ENCODE measurements around the gene METTL4.

The METTL4 gene

DNA sequence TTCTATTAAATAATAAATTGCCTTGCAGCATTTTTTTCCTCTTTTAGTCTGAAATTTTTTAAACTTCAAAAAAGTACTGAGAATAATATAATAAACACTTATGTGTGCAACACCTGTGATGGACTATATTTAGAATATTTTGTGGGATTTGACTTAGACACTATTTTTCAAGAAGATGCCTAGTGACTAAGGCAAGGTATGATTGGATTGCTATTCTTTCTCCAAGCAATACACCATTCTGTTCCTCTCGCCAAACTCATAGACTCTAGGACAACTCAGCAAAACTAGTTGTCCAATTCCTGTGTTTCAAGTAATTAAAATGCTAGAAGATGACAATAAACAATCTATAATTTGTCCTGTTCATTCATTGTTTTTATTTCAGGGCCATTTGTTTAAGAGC is 75.9 kb downstream of the METTL4 start:
- Histone ChIP-seq H3K27ac (ENCODE audit: extremely low read depth, low read depth, low read length) (no peak overlapping the region), H3K4me1 (ENCODE audit: control insufficient read depth, insufficient read depth, low read length) (no peaks in the 10 kb centered on the region), H3K36me3 (ENCODE audit: control insufficient read depth in 2 of 2, insufficient read depth in 1 of 2, low read length in 2 of 2) (no peaks in the 10 kb centered on the region), H3K4me3 (ENCODE audit: low read depth, low read length) (no peak overlapping the region), H3K9me3 (ENCODE audit: control insufficient read depth, insufficient read depth, low read depth, low read length) (no peaks in the 10 kb centered on the region)
- ChIA-PET POLR2A (no interaction called here), CTCF (interaction anchor here (0.5 kb wide), 1 partner anchor 54 kb away, joined by 3 read pairs; no protein-coding TSS in a partner anchor)
- TF ChIP-seq ZNF202 (tag by site-specific recombination; IDR thresholded peaks at IDR 0.05; ENCODE audit: borderline replicate concordance) (no peak), GLIS2 (tag by site-specific recombination; IDR thresholded peaks at IDR 0.05) (no peak), ZNF324 (tag by site-specific recombination; IDR thresholded peaks at IDR 0.05) (no peak), ZNF155 (tag by site-specific recombination; IDR thresholded peaks at IDR 0.05) (no peak), TRIM28 (IDR thresholded peaks at IDR 0.05; ENCODE audit: borderline replicate concordance, low read length) (no peak), BCL6B (tag by site-specific recombination; IDR thresholded peaks at IDR 0.05) (no peak), ZNF280D (tag by site-specific recombination; IDR thresholded peaks at IDR 0.05) (no peak), BCL11B (tag by site-specific recombination; IDR thresholded peaks at IDR 0.05; ENCODE audit: low read depth) (no peak)

DNA sequence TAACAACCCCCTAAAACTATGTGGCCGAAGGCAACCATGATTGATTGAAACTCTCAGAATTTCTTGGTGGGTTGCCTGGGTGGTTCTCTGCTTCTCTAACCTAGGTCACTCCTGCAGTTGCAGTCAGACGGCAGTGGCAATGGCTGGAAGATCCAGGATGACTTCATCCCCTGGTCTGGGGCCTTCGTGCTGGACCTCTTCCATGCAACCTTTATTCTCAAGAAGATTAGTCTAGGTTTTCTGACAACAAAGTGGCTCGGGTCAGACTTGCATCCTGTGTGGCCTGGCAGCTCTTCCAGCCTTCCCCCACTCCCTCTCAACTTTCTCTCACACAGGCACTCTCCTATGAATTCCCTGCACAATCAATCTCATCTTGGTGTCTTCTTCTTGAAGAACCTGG is 76.4 kb downstream of the METTL4 start:
- CTCF ChIA-PET, result interaction anchor here (0.7 kb wide), 1 partner anchor 1070 kb away, joined by 3 read pairs; no protein-coding TSS in a partner anchor
- Histone ChIP-seq H3K4me3 (ENCODE audit: low read depth, low read length) (no peak overlapping the region), H3K27ac (ENCODE audit: extremely low read depth, low read depth, low read length) (no peak overlapping the region), H3K4me1 (ENCODE audit: control insufficient read depth, insufficient read depth, low read length) (no peaks in the 10 kb centered on the region), H3K9me3 (ENCODE audit: control insufficient read depth, insufficient read depth, low read depth, low read length) (no peaks in the 10 kb centered on the region), H3K36me3 (ENCODE audit: control insufficient read depth in 2 of 2, insufficient read depth in 1 of 2, low read length in 2 of 2) (no peaks in the 10 kb centered on the region)
- TF ChIP-seq ZNF23 (tag by site-specific recombination; IDR thresholded peaks at IDR 0.05; ENCODE audit: borderline replicate concordance), result no peak
- TF ChIP-seq ZNF596 (tag by site-specific recombination; IDR thresholded peaks at IDR 0.05), result no peak
- TF ChIP-seq ZEB2 (tag by site-specific recombination; IDR thresholded peaks at IDR 0.05), result no peak
- no peak for TF ChIP-seq ZNF777 (tag by site-specific recombination; IDR thresholded peaks at IDR 0.05; ENCODE audit: borderline replicate concordance)
- no peak for TF ChIP-seq ZNF624 (tag by site-specific recombination; IDR thresholded peaks at IDR 0.05)
- TF ChIP-seq ZBTB26 (tag by site-specific recombination; optimal IDR thresholded peaks at IDR 0.05), result no peak
- no peak for TF ChIP-seq AEBP2 (tag by site-specific recombination; IDR thresholded peaks at IDR 0.05; ENCODE audit: borderline replicate concordance)
- POLR2A ChIA-PET, result no interaction called here

Data from HEK293 (cell line).